Measurements from ENCODE around the gene WNT5B.

GRCh38 chr12:1584326-1584725 lies 44.7 kb upstream of the WNT5B start:
- TF ChIP-seq POLR2AphosphoS5 (IDR thresholded peaks at IDR 0.05; ENCODE audit: low read depth, low read length) = no peak
- no peak for TF ChIP-seq PAX5 (IDR thresholded peaks at IDR 0.05; ENCODE audit: insufficient read depth, low read length, severe bottlenecking)
- TF ChIP-seq POLR2A (IDR thresholded peaks at IDR 0.05; ENCODE audit: low read depth, low read length) = no peak

All from GM12891 (cell line).